Caco-2 (cell line): ENCODE measurements around the gene FUCA1. TPM values are rescaled to one million over a fixed set of nuclear protein-coding genes. Genes with fewer than 3 reads are reported as not detected.

Experiments
- BruUV-seq: library from RNA; stranded (reverse); fragments of 400-500 nt; replicated peaks from 2 replicates; lab custom pipeline; 2021; lab: Mats Ljungman, UMichigan
- CTCF ChIA-PET: fragments of 300-600 bp; sonication (Branson Sonifier 250); formaldehyde crosslinking; loops from one replicate; lab custom pipeline; 2022; ENCODE audit warnings: antibody characterized with exemption; lab: Charles Lee
- POLR2A ChIA-PET: fragments of 300-600 bp; sonication (Branson Sonifier 250); formaldehyde crosslinking; loops from one replicate; lab custom pipeline; 2022; ENCODE audit warnings: antibody characterized with exemption; lab: Charles Lee
- DNase-seq, 2 experiments: peaks; one replicate each; pipeline versions ENCODE4 v3.0.0 to v3.0.0-alpha.2; 2020 to 2022
- H3K27me3 ChIP-seq: replicated peaks from 2 replicates; pipeline ENCODE4 v1.6.0; 2011; ENCODE audit warnings: low read length; ENCODE audit not compliant: control insufficient read depth, insufficient read depth
- H3K36me3 ChIP-seq: 2 replicates; pipeline ENCODE4 v1.5.1; 2011; ENCODE audit warnings: low read length; ENCODE audit not compliant: control insufficient read depth, insufficient read depth
- H3K4me1 ChIP-seq: fragments of 250-450 bp; sonication (Bioruptor Pico); 2 replicates; pipeline ENCODE4 v1.5.1; 2020; ENCODE audit warnings: mild to moderate bottlenecking
- H3K4me3 ChIP-seq: 2 replicates; pipeline ENCODE4 v1.5.1; 2011; ENCODE audit warnings: low read depth, mild to moderate bottlenecking, control low read depth, low read length
- H3K9me3 ChIP-seq: fragments of 250-450 bp; sonication (Bioruptor Pico); 2 replicates; pipeline ENCODE4 v1.5.1; 2020; ENCODE audit warnings: mild to moderate bottlenecking, moderate library complexity
- H3K27ac Mint-ChIP-seq: one replicate; pipeline ENCODE4 v1.8.0; 2022; ENCODE audit warnings: mixed read lengths; ENCODE audit not compliant: unreplicated experiment
- H3K27me3 Mint-ChIP-seq: one replicate; pipeline ENCODE4 v1.8.0; 2022; ENCODE audit warnings: mixed read lengths; ENCODE audit not compliant: insufficient read depth, unreplicated experiment
- H3K36me3 Mint-ChIP-seq: one replicate; pipeline ENCODE4 v1.8.0; 2022; ENCODE audit warnings: mild to moderate bottlenecking, mixed read lengths; ENCODE audit not compliant: insufficient read depth, unreplicated experiment
- H3K4me1 Mint-ChIP-seq: one replicate; pipeline ENCODE4 v1.8.0; 2022; ENCODE audit warnings: low read depth, mixed read lengths; ENCODE audit not compliant: unreplicated experiment
- H3K4me3 Mint-ChIP-seq: one replicate; pipeline ENCODE4 v1.8.0; 2022; ENCODE audit warnings: mild to moderate bottlenecking, moderate library complexity, mixed read lengths; ENCODE audit not compliant: unreplicated experiment
- H3K9me3 Mint-ChIP-seq: one replicate; pipeline ENCODE4 v1.8.0; 2022; ENCODE audit warnings: mixed read lengths; ENCODE audit not compliant: unreplicated experiment
- intact Hi-C: fragments of 100-400 bp; cut with micrococcal nuclease; formaldehyde crosslinking; loops from one replicate; pipeline ENCODE4 v1.10.0; 2022; ENCODE audit not compliant: unreplicated experiment
- total RNA-seq: library from RNA; stranded (reverse); gene quantifications from 2 replicates; pipeline ENCODE4 v1.2.3, GENCODE V29; 2022
- TF ChIP-seq, protein P1 (sequence below), 2 experiments: fragments of 200-600 bp in 1 of 2; IDR thresholded peaks; 1 replicate in 1 of 2; 2 replicates in 1 of 2; pipeline versions ENCODE4 v1.5.1 to v1.8.0; 2011 to 2022; ENCODE audit warnings: antibody characterized with exemption in 1 of 2, control low read depth in 1 of 2, inconsistent platforms in 1 of 2, low read depth in 1 of 2, low read length in 1 of 2, mild to moderate bottlenecking in 1 of 2, moderate library complexity in 1 of 2; ENCODE audit not compliant: insufficient read depth in 1 of 2, severe bottlenecking in 1 of 2, unreplicated experiment in 1 of 2

Gene FUCA1
- total RNA-seq, 1 experiment from 2014 or later = 25.5 TPM

- DNase-seq = no peak
- peaks cover 5% of the 10 kb centered on the region for H3K36me3 Mint-ChIP-seq
- no TSS peak for BruUV-seq
- no peak overlapping the region for H3K4me3 Mint-ChIP-seq
- Histone ChIP-seq H3K9me3 (no peaks in the 10 kb centered on the region), H3K4me1 (no peaks in the 10 kb centered on the region), H3K4me3 (no peak overlapping the region), H3K36me3 (no peaks in the 10 kb centered on the region), H3K27me3 (no peaks in the 10 kb centered on the region)
- TF ChIP-seq, protein P1, sequence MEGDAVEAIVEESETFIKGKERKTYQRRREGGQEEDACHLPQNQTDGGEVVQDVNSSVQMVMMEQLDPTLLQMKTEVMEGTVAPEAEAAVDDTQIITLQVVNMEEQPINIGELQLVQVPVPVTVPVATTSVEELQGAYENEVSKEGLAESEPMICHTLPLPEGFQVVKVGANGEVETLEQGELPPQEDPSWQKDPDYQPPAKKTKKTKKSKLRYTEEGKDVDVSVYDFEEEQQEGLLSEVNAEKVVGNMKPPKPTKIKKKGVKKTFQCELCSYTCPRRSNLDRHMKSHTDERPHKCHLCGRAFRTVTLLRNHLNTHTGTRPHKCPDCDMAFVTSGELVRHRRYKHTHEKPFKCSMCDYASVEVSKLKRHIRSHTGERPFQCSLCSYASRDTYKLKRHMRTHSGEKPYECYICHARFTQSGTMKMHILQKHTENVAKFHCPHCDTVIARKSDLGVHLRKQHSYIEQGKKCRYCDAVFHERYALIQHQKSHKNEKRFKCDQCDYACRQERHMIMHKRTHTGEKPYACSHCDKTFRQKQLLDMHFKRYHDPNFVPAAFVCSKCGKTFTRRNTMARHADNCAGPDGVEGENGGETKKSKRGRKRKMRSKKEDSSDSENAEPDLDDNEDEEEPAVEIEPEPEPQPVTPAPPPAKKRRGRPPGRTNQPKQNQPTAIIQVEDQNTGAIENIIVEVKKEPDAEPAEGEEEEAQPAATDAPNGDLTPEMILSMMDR (IDR thresholded peaks at IDR 0.05; ENCODE audit: insufficient read depth in 1 of 2, low read depth in 1 of 2, low read length in 1 of 2, severe bottlenecking in 1 of 2, unreplicated experiment in 1 of 2) = no peak
- ChIA-PET CTCF (no interaction called here), POLR2A (no interaction called here)
- no peaks in the 10 kb centered on the region for H3K9me3 Mint-ChIP-seq
- H3K27me3 Mint-ChIP-seq = no peaks in the 10 kb centered on the region
- intact Hi-C loops = no loop called here
- no peaks in the 10 kb centered on the region for H3K4me1 Mint-ChIP-seq
- no peak overlapping the region for H3K27ac Mint-ChIP-seq
Measured at GRCh38 chr1:23897083-23897482, 29.0 kb upstream of the FUCA1 start.

DNA sequence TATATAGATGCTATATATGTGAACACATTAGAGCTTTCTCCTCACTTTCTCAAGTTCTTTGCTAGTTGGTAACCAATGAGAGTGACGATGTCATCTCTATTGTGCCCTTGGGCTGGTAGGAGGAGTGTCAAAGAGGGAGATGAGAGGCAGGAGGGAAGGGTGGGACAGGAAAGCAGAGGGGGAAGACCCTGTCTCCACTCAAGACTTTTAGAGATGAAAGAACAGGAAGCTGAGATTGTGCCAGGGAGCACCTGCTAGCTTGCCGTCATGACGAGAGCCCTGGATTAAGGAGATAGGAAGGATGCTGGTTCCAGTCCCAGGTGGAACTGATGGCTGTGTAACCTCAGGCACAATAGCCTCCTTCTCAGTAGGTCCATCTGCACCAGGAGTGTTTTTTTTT is 28.4 kb upstream of the FUCA1 start:
- ChIA-PET CTCF (no interaction called here), POLR2A (interaction anchor here (0.6 kb wide), 1 partner anchor 15 kb away, joined by 3 read pairs; no protein-coding TSS in a partner anchor)
- peaks cover 5% of the 10 kb centered on the region for H3K36me3 Mint-ChIP-seq
- H3K4me1 Mint-ChIP-seq = no peaks in the 10 kb centered on the region
- H3K9me3 Mint-ChIP-seq = no peaks in the 10 kb centered on the region
- TF ChIP-seq, protein P1 (IDR thresholded peaks at IDR 0.05; ENCODE audit: insufficient read depth in 1 of 2, low read depth in 1 of 2, low read length in 1 of 2, severe bottlenecking in 1 of 2, unreplicated experiment in 1 of 2) = no peak
- no TSS peak for BruUV-seq
- peaks cover 2% of the 10 kb centered on the region for H3K27me3 Mint-ChIP-seq
- H3K9me3 ChIP-seq = no peaks in the 10 kb centered on the region
- H3K27ac Mint-ChIP-seq = no peak overlapping the region
- intact Hi-C loops = no loop called here
- H3K4me1 ChIP-seq = no peaks in the 10 kb centered on the region
- DNase-seq = no peak
- no peaks in the 10 kb centered on the region for H3K27me3 ChIP-seq
- H3K4me3 ChIP-seq = no peak overlapping the region
- H3K36me3 ChIP-seq = no peaks in the 10 kb centered on the region
- no peak overlapping the region for H3K4me3 Mint-ChIP-seq

GRCh38 chr1:23895993-23896392 is 27.9 kb upstream of the FUCA1 start:
- no peak for DNase-seq
- TF ChIP-seq, protein P1 (IDR thresholded peaks at IDR 0.05; ENCODE audit: insufficient read depth in 1 of 2, low read depth in 1 of 2, low read length in 1 of 2, severe bottlenecking in 1 of 2, unreplicated experiment in 1 of 2) = no peak
- Histone ChIP-seq H3K9me3 (no peaks in the 10 kb centered on the region), H3K27me3 (no peaks in the 10 kb centered on the region), H3K4me1 (no peaks in the 10 kb centered on the region), H3K4me3 (no peak overlapping the region), H3K36me3 (no peaks in the 10 kb centered on the region)
- intact Hi-C loops = no loop called here
- peaks cover 3% of the 10 kb centered on the region for H3K27me3 Mint-ChIP-seq
- no TSS peak for BruUV-seq
- CTCF ChIA-PET = no interaction called here
- H3K4me1 Mint-ChIP-seq = no peaks in the 10 kb centered on the region
- peaks cover 5% of the 10 kb centered on the region for H3K36me3 Mint-ChIP-seq
- no peaks in the 10 kb centered on the region for H3K9me3 Mint-ChIP-seq
- no peak overlapping the region for H3K27ac Mint-ChIP-seq
- no peak overlapping the region for H3K4me3 Mint-ChIP-seq
- POLR2A ChIA-PET = interaction anchor here (0.6 kb wide), 1 partner anchor 15 kb away, joined by 3 read pairs; no protein-coding TSS in a partner anchor
